Calu3 (cell line): ENCODE data around the gene CLDN10. TPM values are rescaled to one million over a fixed set of nuclear protein-coding genes. Genes with fewer than 3 reads are reported as not detected.
"Not testable (repeated sequence)": the region's sequence is repeated elsewhere in the genome, so short reads cannot be mapped to it uniquely, and the experiment has no call there.

Experiments
- BruUV-seq: library from RNA; stranded (reverse); fragments of 400-500 nt; replicated peaks from 2 replicates; lab custom pipeline; 2021; lab: Mats Ljungman, UMichigan
- CTCF ChIA-PET: fragments of 300-600 bp; sonication (Branson Sonifier 250); formaldehyde crosslinking; loops from one replicate; lab custom pipeline; 2022; ENCODE audit warnings: antibody characterized with exemption; lab: Charles Lee
- DNase-seq: peaks from one replicate; pipeline ENCODE4 v3.0.0; 2022
- H3K27ac Mint-ChIP-seq: one replicate; pipeline ENCODE4 v1.8.0; 2022; ENCODE audit warnings: mixed read lengths; ENCODE audit not compliant: unreplicated experiment
- H3K27me3 Mint-ChIP-seq: one replicate; pipeline ENCODE4 v1.8.0; 2022; ENCODE audit warnings: mixed read lengths; ENCODE audit not compliant: unreplicated experiment
- H3K36me3 Mint-ChIP-seq: one replicate; pipeline ENCODE4 v1.8.0; 2022; ENCODE audit warnings: mild to moderate bottlenecking, moderate library complexity, mixed read lengths; ENCODE audit not compliant: insufficient read depth, unreplicated experiment
- H3K4me1 Mint-ChIP-seq: one replicate; pipeline ENCODE4 v1.8.0; 2022; ENCODE audit warnings: mild to moderate bottlenecking, low read depth, mixed read lengths; ENCODE audit not compliant: unreplicated experiment
- H3K4me3 Mint-ChIP-seq: one replicate; pipeline ENCODE4 v1.8.0; 2022; ENCODE audit warnings: mild to moderate bottlenecking, low read depth, moderate library complexity, mixed read lengths; ENCODE audit not compliant: unreplicated experiment
- H3K9me3 Mint-ChIP-seq: one replicate; pipeline ENCODE4 v1.8.0; 2022; ENCODE audit warnings: low read depth, mixed read lengths; ENCODE audit not compliant: unreplicated experiment
- intact Hi-C: fragments of 100-400 bp; cut with micrococcal nuclease; formaldehyde crosslinking; loops from one replicate; pipeline ENCODE4 v1.10.0; 2022; ENCODE audit not compliant: unreplicated experiment
- total RNA-seq: library from RNA; stranded (reverse); gene quantifications from 2 replicates; pipeline ENCODE4 v1.2.3, GENCODE V29; 2022
- TF ChIP-seq, protein P1 (sequence below): fragments of 200-600 bp; IDR thresholded peaks from one replicate; pipeline ENCODE4 v1.8.0; 2022; ENCODE audit warnings: antibody characterized with exemption; ENCODE audit not compliant: unreplicated experiment

Gene CLDN10
- total RNA-seq, 1 experiment from 2014 or later: 55.0 TPM

DNA sequence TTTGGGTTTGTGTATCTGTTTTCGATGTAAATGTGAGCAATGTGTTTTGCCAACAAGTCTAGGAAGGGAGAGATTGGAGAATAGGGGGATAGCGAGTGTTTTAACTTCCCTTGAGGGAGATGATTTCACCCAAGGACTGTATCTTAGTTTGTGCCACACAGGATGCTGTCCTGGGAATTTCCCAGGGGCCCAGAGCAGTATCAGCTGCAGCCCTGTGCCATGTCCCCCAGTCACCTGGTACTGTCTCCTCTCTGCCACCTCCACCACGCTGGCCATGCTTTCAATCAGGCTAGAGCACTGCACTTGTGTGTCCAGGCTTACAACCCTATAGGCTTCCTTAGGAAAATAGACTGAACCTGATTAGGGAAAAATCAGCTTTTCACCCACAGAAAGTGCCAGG, 40.1 kb upstream of the CLDN10 start:
- Mint-ChIP-seq H3K4me1 (peaks cover 6% of the 10 kb centered on the region), H3K27me3 (no peaks in the 10 kb centered on the region), H3K9me3 (no peaks in the 10 kb centered on the region), H3K27ac (no peak overlapping the region), H3K4me3 (no peak overlapping the region), H3K36me3 (no peaks in the 10 kb centered on the region)
- TF ChIP-seq, protein P1, sequence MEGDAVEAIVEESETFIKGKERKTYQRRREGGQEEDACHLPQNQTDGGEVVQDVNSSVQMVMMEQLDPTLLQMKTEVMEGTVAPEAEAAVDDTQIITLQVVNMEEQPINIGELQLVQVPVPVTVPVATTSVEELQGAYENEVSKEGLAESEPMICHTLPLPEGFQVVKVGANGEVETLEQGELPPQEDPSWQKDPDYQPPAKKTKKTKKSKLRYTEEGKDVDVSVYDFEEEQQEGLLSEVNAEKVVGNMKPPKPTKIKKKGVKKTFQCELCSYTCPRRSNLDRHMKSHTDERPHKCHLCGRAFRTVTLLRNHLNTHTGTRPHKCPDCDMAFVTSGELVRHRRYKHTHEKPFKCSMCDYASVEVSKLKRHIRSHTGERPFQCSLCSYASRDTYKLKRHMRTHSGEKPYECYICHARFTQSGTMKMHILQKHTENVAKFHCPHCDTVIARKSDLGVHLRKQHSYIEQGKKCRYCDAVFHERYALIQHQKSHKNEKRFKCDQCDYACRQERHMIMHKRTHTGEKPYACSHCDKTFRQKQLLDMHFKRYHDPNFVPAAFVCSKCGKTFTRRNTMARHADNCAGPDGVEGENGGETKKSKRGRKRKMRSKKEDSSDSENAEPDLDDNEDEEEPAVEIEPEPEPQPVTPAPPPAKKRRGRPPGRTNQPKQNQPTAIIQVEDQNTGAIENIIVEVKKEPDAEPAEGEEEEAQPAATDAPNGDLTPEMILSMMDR: no peak
- DNase-seq: no peak
- no TSS peak for BruUV-seq
- CTCF ChIA-PET: no interaction called here
- intact Hi-C loops: no loop called here

DNA sequence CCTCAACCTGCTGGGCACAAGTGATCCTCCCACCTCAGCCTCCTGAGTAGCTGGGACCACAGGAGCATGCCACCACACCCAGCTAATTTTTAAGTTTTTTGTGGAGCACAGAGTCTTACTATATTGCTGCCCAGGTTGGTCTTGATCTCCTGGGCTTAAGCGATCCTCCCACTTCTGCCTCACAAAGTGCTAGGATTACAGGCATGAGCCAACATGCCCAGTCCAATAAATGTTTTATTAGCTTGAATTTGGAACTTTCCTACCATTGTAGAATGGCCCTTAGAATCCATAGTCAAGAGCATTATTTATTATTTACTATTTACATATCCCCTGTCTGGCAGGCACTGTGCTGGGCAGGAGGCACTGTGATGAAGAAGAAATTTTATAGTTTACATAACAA, 39.6 kb upstream of the CLDN10 start:
- H3K36me3 Mint-ChIP-seq: no peaks in the 10 kb centered on the region
- H3K27ac Mint-ChIP-seq: no peak overlapping the region
- no TSS peak for BruUV-seq

DNA sequence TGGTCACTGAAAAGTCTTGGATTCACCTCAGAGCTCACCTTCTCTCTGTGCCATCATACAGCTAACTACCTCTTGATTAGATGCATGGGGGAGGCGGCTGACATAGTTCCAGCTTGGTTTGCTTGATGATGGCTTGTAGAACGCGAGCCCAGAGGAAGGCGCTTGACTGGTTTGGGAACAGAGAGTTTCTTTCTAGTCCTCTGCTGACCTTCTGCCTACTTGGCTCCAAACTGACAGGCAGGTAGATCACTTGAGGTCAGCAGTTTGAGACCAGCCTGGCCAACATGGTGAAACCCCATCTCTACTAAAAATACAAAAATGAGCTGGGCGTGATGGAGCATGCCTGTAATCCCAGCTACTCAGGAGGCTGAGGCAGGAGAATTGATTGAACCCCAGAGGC, 36.9 kb upstream of the CLDN10 start:
- CTCF ChIA-PET, H3K27me3 Mint-ChIP-seq, H3K4me3 Mint-ChIP-seq: not testable (repeated sequence)

More for the DNA sequence above, 39.6 kb upstream of the CLDN10 start:
- peaks cover 6% of the 10 kb centered on the region for H3K4me1 Mint-ChIP-seq
- TF ChIP-seq, protein P1: no peak
- H3K9me3 Mint-ChIP-seq: no peaks in the 10 kb centered on the region
- intact Hi-C loops: no loop called here
- no peaks in the 10 kb centered on the region for H3K27me3 Mint-ChIP-seq
- DNase-seq: no peak
- no peak overlapping the region for H3K4me3 Mint-ChIP-seq
- CTCF ChIA-PET: no interaction called here

DNA sequence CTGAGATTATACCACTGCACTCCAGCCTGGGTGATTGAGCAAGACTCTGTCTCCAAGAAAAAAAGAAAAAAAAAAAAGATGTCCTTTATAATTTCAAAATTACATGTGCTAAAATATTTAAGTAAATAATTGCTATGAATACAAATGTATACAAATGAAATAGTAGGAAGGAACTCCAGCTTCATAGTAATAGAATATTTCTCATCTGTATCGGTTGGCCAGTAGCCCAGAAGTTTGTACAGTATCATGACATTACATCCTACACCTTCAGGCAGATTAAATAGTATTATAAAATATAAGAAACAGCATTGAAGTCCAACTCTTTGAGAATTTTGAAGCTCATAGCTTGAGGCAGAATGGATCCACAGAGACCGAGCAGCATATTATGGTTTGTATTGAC, 36.5 kb upstream of the CLDN10 start:
- TF ChIP-seq, protein P1: no peak
- intact Hi-C loops: no loop called here
- no TSS peak for BruUV-seq
- peaks cover 6% of the 10 kb centered on the region for H3K4me1 Mint-ChIP-seq
- no peak for DNase-seq
- CTCF ChIA-PET: no interaction called here
- no peak overlapping the region for H3K27ac Mint-ChIP-seq
- H3K4me3 Mint-ChIP-seq: no peak overlapping the region
- H3K36me3 Mint-ChIP-seq: no peaks in the 10 kb centered on the region
- H3K9me3 Mint-ChIP-seq: no peaks in the 10 kb centered on the region
- no peaks in the 10 kb centered on the region for H3K27me3 Mint-ChIP-seq

More for the DNA sequence above, 36.9 kb upstream of the CLDN10 start:
- DNase-seq, H3K36me3 Mint-ChIP-seq, BruUV-seq, H3K4me1 Mint-ChIP-seq, intact Hi-C loops, H3K27ac Mint-ChIP-seq, H3K9me3 Mint-ChIP-seq: not testable (repeated sequence)

DNA sequence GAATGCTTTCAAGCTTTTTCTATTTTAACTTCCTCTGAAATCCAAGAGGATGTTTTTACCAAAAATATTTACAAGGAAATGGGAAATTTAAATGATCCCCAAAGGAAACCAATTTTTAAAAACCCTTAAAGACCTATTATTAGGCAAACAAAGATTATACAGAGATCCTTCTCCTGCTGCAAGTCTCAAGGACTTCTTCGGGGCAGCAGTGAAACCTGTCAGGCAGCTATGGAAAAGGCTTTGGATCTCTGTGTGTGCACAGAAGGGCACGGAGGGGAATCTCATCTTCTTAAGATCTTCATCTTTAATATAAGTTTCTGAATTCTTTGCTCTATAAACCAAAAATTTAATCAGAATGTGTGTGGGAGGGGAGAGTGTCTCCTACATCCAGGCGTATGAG, 36.0 kb upstream of the CLDN10 start:
- peaks cover 6% of the 10 kb centered on the region for H3K4me1 Mint-ChIP-seq
- DNase-seq: no peak
- H3K9me3 Mint-ChIP-seq: no peaks in the 10 kb centered on the region
- CTCF ChIA-PET: no interaction called here
- TF ChIP-seq, protein P1: no peak
- H3K36me3 Mint-ChIP-seq: no peaks in the 10 kb centered on the region
- no peak overlapping the region for H3K27ac Mint-ChIP-seq
- intact Hi-C loops: no loop called here
- no TSS peak for BruUV-seq
- no peaks in the 10 kb centered on the region for H3K27me3 Mint-ChIP-seq
- H3K4me3 Mint-ChIP-seq: no peak overlapping the region
